ENCODE results near the gene CHCT1. TPM values are rescaled to one million over a fixed set of nuclear protein-coding genes. Genes with fewer than 3 reads are reported as not detected.
A peak's percentile ranks its signal among the peaks of the same experiment; 100 is the strongest.

CHCT1 gene
- total and polyA plus RNA-seq, 12 donors = 0.37 to 0.41 TPM; not detected in 10

DNA sequence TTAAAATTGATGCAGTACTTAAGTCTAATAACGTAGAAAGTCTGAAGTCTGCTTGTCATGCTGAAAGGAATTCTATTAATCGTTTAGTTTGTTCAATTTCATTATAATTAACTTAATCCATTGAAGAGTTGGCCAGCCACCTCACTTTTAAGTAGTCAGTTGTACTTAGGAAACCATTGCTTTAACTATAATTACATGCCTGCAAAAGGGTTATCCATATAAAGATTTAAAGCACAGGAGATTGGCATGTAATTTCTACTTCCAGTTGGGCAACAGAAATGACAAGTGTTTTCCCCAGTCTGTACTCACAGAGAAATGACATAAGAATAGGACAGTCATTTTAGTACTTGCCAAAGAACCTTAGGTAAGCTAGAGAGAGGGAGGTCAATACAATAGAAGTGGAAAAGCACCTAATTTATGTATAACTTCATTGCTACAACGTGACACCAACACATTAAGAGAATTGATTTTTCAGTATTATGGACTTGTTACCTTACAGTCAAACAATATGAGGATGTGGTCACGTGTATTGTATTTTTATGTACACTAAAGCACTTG is 26.7 kb upstream of the CHCT1 start:
- Histone ChIP-seq H3K4me3 (no peak overlapping the region), H3K36me3 (replicated peaks in 1 of 2) (no peaks in the 10 kb centered on the region), H3K27ac (no peak overlapping the region), H3K4me1 (replicated peaks in 1 of 2) (peaks cover 0 to 3% of the 10 kb centered on the region in 2 donors), H3K27me3 (no peaks in the 10 kb centered on the region), H3K9me3 (replicated peaks in 1 of 3) (no peaks in the 10 kb centered on the region)
- WGBS, 4 donors = 75 to 81% (median 79%) methylated on average over 4 of the region's 4 CpGs
- DNase-seq = no peak
- intact Hi-C loops (cut with DNase I) = loop anchor here in 1 of 2 donors (10.0 kb wide), 1 partner anchor 161 kb away; no protein-coding TSS in a partner anchor
- TF ChIP-seq POLR2A (IDR thresholded peaks at IDR 0.05) (no peak), CTCF (IDR thresholded peaks at IDR 0.05) (no peak)

- DNase-seq = no peak
- Histone ChIP-seq H3K9me3 (replicated peaks in 1 of 3) (no peaks in the 10 kb centered on the region), H3K36me3 (replicated peaks in 1 of 2) (no peaks in the 10 kb centered on the region), H3K4me1 (replicated peaks in 1 of 2) (no peaks in the 10 kb centered on the region), H3K27me3 (no peaks in the 10 kb centered on the region), H3K27ac (no peak overlapping the region), H3K4me3 (no peak overlapping the region)
- intact Hi-C loops (cut with DNase I) = loop anchor here in 1 of 2 donors (10.0 kb wide), 1 partner anchor 162 kb away; no protein-coding TSS in a partner anchor
- 71 to 79% (median 76%) methylated on average over 3 of the region's 3 CpGs for WGBS, 4 donors
- TF ChIP-seq POLR2A (IDR thresholded peaks at IDR 0.05) = no peak
- TF ChIP-seq CTCF (IDR thresholded peaks at IDR 0.05) = no peak
Observed at GRCh38 chr17:60396412-60396811, 25.9 kb upstream of the CHCT1 start.

- peak in 1 of 7 donors; percentile 10 for DNase-seq
- Histone ChIP-seq H3K4me3 (no peak overlapping the region), H3K27me3 (no peaks in the 10 kb centered on the region), H3K36me3 (replicated peaks in 1 of 2) (no peaks in the 10 kb centered on the region), H3K27ac (peak overlapping the region in 3 of 5 donors; percentile 40 to 61 (median 58)), H3K9me3 (replicated peaks in 1 of 3) (no peaks in the 10 kb centered on the region), H3K4me1 (replicated peaks in 1 of 2) (no peaks in the 10 kb centered on the region)
- intact Hi-C loops (cut with DNase I) = loop anchor here in 1 of 2 donors (10.0 kb wide), 1 partner anchor 164 kb away; no protein-coding TSS in a partner anchor
- WGBS, 4 donors = 64 to 77% (median 69%) methylated on average over 3 of the region's 3 CpGs
- TF ChIP-seq POLR2A (IDR thresholded peaks at IDR 0.05) (no peak), CTCF (IDR thresholded peaks at IDR 0.05) (no peak)
Observed at GRCh38 chr17:60398227-60398959, 23.9 kb upstream of the CHCT1 start.

GRCh38 chr17:60401819-60402218 is 20.5 kb upstream of the CHCT1 start:
- H3K4me1 ChIP-seq (replicated peaks in 1 of 2) = no peaks in the 10 kb centered on the region
- no peaks in the 10 kb centered on the region for H3K9me3 ChIP-seq (replicated peaks in 1 of 3)
- TF ChIP-seq CTCF (IDR thresholded peaks at IDR 0.05) = no peak
- TF ChIP-seq POLR2A (IDR thresholded peaks at IDR 0.05) = no peak
- H3K36me3 ChIP-seq (replicated peaks in 1 of 2) = no peaks in the 10 kb centered on the region
- H3K27ac ChIP-seq = no peak overlapping the region
- no peaks in the 10 kb centered on the region for H3K27me3 ChIP-seq
- intact Hi-C loops (cut with DNase I) = no loop called here
- no peak overlapping the region for H3K4me3 ChIP-seq
- no peak for DNase-seq
